B cell (primary cell): ENCODE results near the gene CINP. TPM values are rescaled to one million over a fixed set of nuclear protein-coding genes. Genes with fewer than 3 reads are reported as not detected.

Source experiments
- ATAC-seq: fragments of 200-7000 bp; cut with Tn5 transposase; one replicate; pipeline ENCODE4 v1.10.0; 2021; ENCODE audit warnings: low read depth, mild to moderate bottlenecking, moderate number of reproducible peaks, moderate library complexity
- CTCF ChIA-PET: fragments of 350-600 bp; sonication (Branson Sonifier 250); formaldehyde crosslinking; loops from one replicate; lab custom pipeline; 2021; ENCODE audit warnings: antibody characterized with exemption, inconsistent platforms; lab: Charles Lee
- POLR2A ChIA-PET: fragments of 350-600 bp; sonication (Branson Sonifier 250); formaldehyde crosslinking; loops from one replicate; lab custom pipeline; 2021; ENCODE audit warnings: antibody characterized with exemption; lab: Charles Lee
- DNase-seq: peaks from one replicate; pipeline ENCODE4 v3.0.0; 2013
- H2AFZ ChIP-seq: 2 replicates; pipeline ENCODE4 v1.6.1; 2012; ENCODE audit warnings: mild to moderate bottlenecking, low read depth, low read length; ENCODE audit not compliant: insufficient read depth, poor library complexity, severe bottlenecking
- H3K27ac ChIP-seq, 2 donors: 1 replicate in 1 of 2; 2 replicates in 1 of 2; pipeline ENCODE4 v1.5.1; 2012 to 2013; ENCODE audit warnings: low read length in 2 of 2, mild to moderate bottlenecking in 2 of 2, moderate library complexity in 1 of 2
- H3K27me3 ChIP-seq, 4 experiments: fragments of 200-600 bp in 1 of 4; sonication (generic) in 1 of 4; replicated peaks in 1 of 4; 1 replicate in 2 of 4; 2 replicates in 2 of 4; pipeline versions ENCODE4 v1.6.1 to v1.7.0; 2013 to 2016; ENCODE audit warnings: low read length in 3 of 4, mild to moderate bottlenecking in 2 of 4, mixed read lengths in 1 of 4, moderate library complexity in 1 of 4; ENCODE audit not compliant: insufficient read depth in 4 of 4, control insufficient read depth in 3 of 4; ENCODE audit errors: control extremely low read depth in 1 of 4
- H3K36me3 ChIP-seq, 2 experiments: replicated peaks in 1 of 2; 1 replicate in 1 of 2; 2 replicates in 1 of 2; pipeline versions ENCODE4 v1.6.1 to v1.7.1; 2013; ENCODE audit warnings: low read length in 1 of 2; ENCODE audit not compliant: insufficient read depth in 2 of 2, control insufficient read depth in 1 of 2; ENCODE audit errors: control extremely low read depth in 1 of 2, extremely low read depth in 1 of 2
- H3K4me1 ChIP-seq, 2 donors: fragments of 200-600 bp in 1 of 2; sonication (generic) in 1 of 2; 1 replicate in 1 of 2; 2 replicates in 1 of 2; pipeline versions ENCODE4 v1.5.1 to v1.6.1; 2013 to 2017; ENCODE audit warnings: low read length in 2 of 2; ENCODE audit not compliant: control insufficient read depth in 2 of 2, insufficient read depth in 2 of 2
- H3K4me2 ChIP-seq: replicated peaks from 2 replicates; pipeline ENCODE3; 2012; ENCODE audit warnings: mild to moderate bottlenecking, low read depth, low read length; ENCODE audit not compliant: poor library complexity, severe bottlenecking
- H3K4me3 ChIP-seq, 5 experiments: fragments of 200-600 bp in 1 of 5; sonication (generic) in 1 of 5; 1 replicate in 3 of 5; 2 replicates in 2 of 5; pipeline versions ENCODE4 v1.5.1 to v1.7.0; 2011 to 2016; ENCODE audit warnings: low read length in 4 of 5, mild to moderate bottlenecking in 4 of 5, low read depth in 2 of 5, control low read depth in 1 of 5, moderate library complexity in 1 of 5; ENCODE audit not compliant: insufficient read depth in 1 of 5; ENCODE audit errors: control extremely low read depth in 1 of 5, extremely low read depth in 1 of 5
- H3K79me2 ChIP-seq: fragments of 200-600 bp; sonication (generic); one replicate; pipeline ENCODE4 v1.6.0; 2016; ENCODE audit warnings: low read length; ENCODE audit not compliant: control insufficient read depth, insufficient read depth
- H3K9ac ChIP-seq: fragments of 200-600 bp; sonication (generic); 2 replicates; pipeline ENCODE4 v1.6.1; 2017; ENCODE audit warnings: mild to moderate bottlenecking, low read length, moderate library complexity
- H3K9me3 ChIP-seq, 3 donors: one replicate each; pipeline versions ENCODE4 v1.6.1 to v1.7.1; 2013; ENCODE audit warnings: low read length in 2 of 3; ENCODE audit not compliant: control insufficient read depth in 2 of 3, insufficient read depth in 1 of 3; ENCODE audit errors: control extremely low read depth in 1 of 3
- H4K20me1 ChIP-seq: 2 replicates; pipeline ENCODE4 v1.6.0; 2012; ENCODE audit warnings: mild to moderate bottlenecking, low read length; ENCODE audit not compliant: insufficient read depth, control insufficient read depth, poor library complexity, severe bottlenecking
- H3K27ac Mint-ChIP-seq: one replicate; pipeline ENCODE4 v1.8.0; 2021; ENCODE audit warnings: mixed read lengths
- H3K27me3 Mint-ChIP-seq: one replicate; pipeline ENCODE4 v1.8.0; 2021; ENCODE audit warnings: mixed read lengths
- H3K4me1 Mint-ChIP-seq: one replicate; pipeline ENCODE4 v1.8.0; 2021; ENCODE audit warnings: mixed read lengths
- H3K4me3 Mint-ChIP-seq: one replicate; pipeline ENCODE4 v1.8.0; 2021; ENCODE audit warnings: mixed read lengths
- H3K9me3 Mint-ChIP-seq: one replicate; pipeline ENCODE4 v1.8.0; 2022; ENCODE audit warnings: mixed read lengths; ENCODE audit not compliant: insufficient read depth
- EZH2 ChIP-seq: IDR thresholded peaks from 2 replicates; pipeline ENCODE4 v1.6.1; 2012; ENCODE audit warnings: borderline replicate concordance, low read depth, mild to moderate bottlenecking, moderate library complexity, low read length; ENCODE audit not compliant: insufficient read depth, poor library complexity, severe bottlenecking
- WGBS: methylation state at CpG from one replicate; pipeline ENCODE4 v1.1.5; 2013; ENCODE audit warnings: missing lambda C conversion rate; ENCODE audit not compliant: insufficient coverage; 5-methylcytosine and 5-hydroxymethylcytosine counted together
- intact Hi-C: fragments of 100-400 bp; cut with micrococcal nuclease; formaldehyde crosslinking; loops from one replicate; pipeline ENCODE4 v1.10.0; 2022
- polyA plus RNA-seq: library from polyadenylated mRNA; depleted of rRNA; stranded (reverse); fragments of >200 nt; gene quantifications from 2 replicates; pipeline ENCODE4 v1.2.3, GENCODE V29; 2012
- total RNA-seq, 2 donors: library from RNA; stranded (reverse); fragments of 120-200 nt in 1 of 2; gene quantifications; 1 replicate in 1 of 2; 2 replicates in 1 of 2; pipeline versions ENCODE4 v1.2.3 to v1.2.4, GENCODE V29; 2013 to 2022
- TF ChIP-seq, protein P1 (sequence below): fragments of 200-600 bp; IDR thresholded peaks from one replicate; pipeline ENCODE4 v1.8.0; 2022; ENCODE audit warnings: antibody characterized with exemption, mild to moderate bottlenecking

CINP gene
- total and polyA plus RNA-seq, 2 donors (not counting 1 experiment from before 2014, with no cell fraction given) = 21.9 to 28.8 TPM

GRCh38 chr14:102396521-102396920 lies 33.8 kb upstream of the CINP start:
- DNase-seq (no peak), ATAC-seq (no peak)
- TF ChIP-seq EZH2 = no peak
- TF ChIP-seq, protein P1, sequence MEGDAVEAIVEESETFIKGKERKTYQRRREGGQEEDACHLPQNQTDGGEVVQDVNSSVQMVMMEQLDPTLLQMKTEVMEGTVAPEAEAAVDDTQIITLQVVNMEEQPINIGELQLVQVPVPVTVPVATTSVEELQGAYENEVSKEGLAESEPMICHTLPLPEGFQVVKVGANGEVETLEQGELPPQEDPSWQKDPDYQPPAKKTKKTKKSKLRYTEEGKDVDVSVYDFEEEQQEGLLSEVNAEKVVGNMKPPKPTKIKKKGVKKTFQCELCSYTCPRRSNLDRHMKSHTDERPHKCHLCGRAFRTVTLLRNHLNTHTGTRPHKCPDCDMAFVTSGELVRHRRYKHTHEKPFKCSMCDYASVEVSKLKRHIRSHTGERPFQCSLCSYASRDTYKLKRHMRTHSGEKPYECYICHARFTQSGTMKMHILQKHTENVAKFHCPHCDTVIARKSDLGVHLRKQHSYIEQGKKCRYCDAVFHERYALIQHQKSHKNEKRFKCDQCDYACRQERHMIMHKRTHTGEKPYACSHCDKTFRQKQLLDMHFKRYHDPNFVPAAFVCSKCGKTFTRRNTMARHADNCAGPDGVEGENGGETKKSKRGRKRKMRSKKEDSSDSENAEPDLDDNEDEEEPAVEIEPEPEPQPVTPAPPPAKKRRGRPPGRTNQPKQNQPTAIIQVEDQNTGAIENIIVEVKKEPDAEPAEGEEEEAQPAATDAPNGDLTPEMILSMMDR = no peak
- no peaks in the 10 kb centered on the region for H3K79me2 ChIP-seq
- Mint-ChIP-seq H3K9me3 (peaks cover 5% of the 10 kb centered on the region), H3K4me1 (no peaks in the 10 kb centered on the region), H3K27ac (no peak overlapping the region), H3K27me3 (no peaks in the 10 kb centered on the region), H3K4me3 (no peak overlapping the region)
- CTCF ChIA-PET = no interaction called here
- H3K4me2 ChIP-seq = no peak overlapping the region
- no peak overlapping the region for H3K9ac ChIP-seq
- 94% methylated on average over 5 of the region's 7 CpGs for WGBS
- H3K27ac ChIP-seq = no peak overlapping the region
- H4K20me1 ChIP-seq = no peaks in the 10 kb centered on the region
- H3K27me3 ChIP-seq = no peaks in the 10 kb centered on the region
- H3K4me3 ChIP-seq = no peak overlapping the region
- POLR2A ChIA-PET = no interaction called here
- peaks cover 4 to 37% (median 10%) of the 10 kb centered on the region in 3 donors for H3K9me3 ChIP-seq
- H3K4me1 ChIP-seq = no peaks in the 10 kb centered on the region
- intact Hi-C loops = no loop called here
- H2AFZ ChIP-seq = no peak overlapping the region
- H3K36me3 ChIP-seq = peaks cover 0 to 3% of the 10 kb centered on the region in 2 experiments

GRCh38 chr14:102394717-102395375 lies 32.2 kb upstream of the CINP start:
- intact Hi-C loops = no loop called here
- ChIA-PET CTCF (no interaction called here), POLR2A (no interaction called here)

More at GRCh38 chr14:102394717-102395375, 32.2 kb upstream of the CINP start:
- peaks cover 3 to 23% (median 10%) of the 10 kb centered on the region in 3 donors for H3K9me3 ChIP-seq
- peaks cover 0 to 3% of the 10 kb centered on the region in 2 experiments for H3K36me3 ChIP-seq
- Mint-ChIP-seq H3K27ac (no peak overlapping the region), H3K27me3 (no peaks in the 10 kb centered on the region), H3K9me3 (peaks cover 5% of the 10 kb centered on the region), H3K4me3 (no peak overlapping the region), H3K4me1 (no peaks in the 10 kb centered on the region)
- ATAC-seq (no peak), DNase-seq (no peak)
- no peak overlapping the region for H3K27ac ChIP-seq
- no peak overlapping the region for H2AFZ ChIP-seq
- H3K9ac ChIP-seq = no peak overlapping the region
- H3K27me3 ChIP-seq = no peaks in the 10 kb centered on the region
- H4K20me1 ChIP-seq = no peaks in the 10 kb centered on the region
- TF ChIP-seq, protein P1 = no peak
- no peak for TF ChIP-seq EZH2
- H3K4me2 ChIP-seq = no peak overlapping the region
- H3K4me3 ChIP-seq = peak overlapping the region in 1 of 5 experiments; percentile 13
- H3K79me2 ChIP-seq = no peaks in the 10 kb centered on the region
- no peaks in the 10 kb centered on the region for H3K4me1 ChIP-seq
- 72% methylated on average over 7 of the region's 9 CpGs for WGBS
